RWPE1 (cell line): Measurements from ENCODE around the gene ZNF701.
"Not testable (repeated sequence)": the region's sequence is repeated elsewhere in the genome, so short reads cannot be mapped to it uniquely, and the experiment has no call there.

Experiments used
- CTCF ChIA-PET: fragments of 350-600 bp; sonication (Branson Sonifier 250); formaldehyde crosslinking; extraction: SDS; loops from one replicate; lab custom pipeline; 2021; lab: Yijun Ruan, JAX
- POLR2A ChIA-PET: fragments of 400-600 bp; formaldehyde crosslinking; extraction: SDS; loops from one replicate; lab custom pipeline; 2020; ENCODE audit warnings: antibody characterized with exemption; ENCODE audit not compliant: low non-redundant PET; lab: Yijun Ruan, JAX
- DNase-seq: peaks from one replicate; pipeline ENCODE4 v3.0.0; 2012; ENCODE audit warnings: low spot score
- H3K27ac ChIP-seq: fragments of 450-650 bp; 2 replicates; pipeline ENCODE4 v1.5.1; 2017
- CTCF ChIP-seq: fragments of 450-650 bp; conservative IDR thresholded peaks from 2 replicates; pipeline ENCODE4 v1.5.1; 2017; ENCODE audit warnings: low read depth, mild to moderate bottlenecking

ZNF701 gene

GRCh38 chr19:52533901-52534300 is 36.2 kb upstream of the ZNF701 start:
- DNase-seq, result no peak
- CTCF ChIA-PET, result interaction anchor here (0.6 kb wide), 1 partner anchor 32 kb away, joined by 3 read pairs; no protein-coding TSS in a partner anchor
- POLR2A ChIA-PET, result no interaction called here
- no peak overlapping the region for H3K27ac ChIP-seq
- no peak for TF ChIP-seq CTCF

GRCh38 chr19:52535385-52535770 is 34.7 kb upstream of the ZNF701 start:
- DNase-seq, CTCF ChIA-PET, POLR2A ChIA-PET: not testable (repeated sequence)
- H3K27ac ChIP-seq, result peak overlapping the region; percentile 80

- no peak for TF ChIP-seq CTCF
- ChIA-PET CTCF (no interaction called here), POLR2A (no interaction called here)
- peak overlapping the region; percentile 80 for H3K27ac ChIP-seq
- peak; percentile 54 for DNase-seq
Observed at GRCh38 chr19:52535771-52536447, 34.2 kb upstream of the ZNF701 start.

GRCh38 chr19:52536448-52536800 is 33.7 kb upstream of the ZNF701 start:
- H3K27ac ChIP-seq, result peak overlapping the region; percentile 80
- CTCF ChIA-PET, result no interaction called here
- no peak for TF ChIP-seq CTCF
- POLR2A ChIA-PET, result no interaction called here
- no peak for DNase-seq

- H3K27ac ChIP-seq, DNase-seq, POLR2A ChIA-PET, CTCF ChIA-PET: not testable (repeated sequence)
Observed at GRCh38 chr19:52538815-52539214, 31.3 kb upstream of the ZNF701 start.

- POLR2A ChIA-PET, DNase-seq, H3K27ac ChIP-seq: not testable (repeated sequence)
- CTCF ChIA-PET, result interaction anchor here (0.7 kb wide), 1 partner anchor 579 kb away, joined by 3 read pairs; no protein-coding TSS in a partner anchor
Observed at GRCh38 chr19:52541176-52541575, 28.9 kb upstream of the ZNF701 start.

- POLR2A ChIA-PET, result no interaction called here
- no peak overlapping the region for H3K27ac ChIP-seq
- CTCF ChIA-PET, result interaction anchor here (0.7 kb wide), 1 partner anchor 580 kb away, joined by 3 read pairs; no protein-coding TSS in a partner anchor
- TF ChIP-seq CTCF, result no peak
- no peak for DNase-seq
Observed at GRCh38 chr19:52541608-52542007, 28.5 kb upstream of the ZNF701 start.

- POLR2A ChIA-PET, DNase-seq, CTCF ChIA-PET, H3K27ac ChIP-seq: not testable (repeated sequence)
Observed at GRCh38 chr19:52542541-52542940, 27.5 kb upstream of the ZNF701 start.
